HG03039 (cell line): ENCODE results near the gene RREB1.

Experiments
- ATAC-seq: cut with Tn5 transposase; IDR thresholded peaks from one replicate; pipeline ENCODE4 v1.9.1; 2021; ENCODE audit warnings: mild to moderate bottlenecking, moderate library complexity; ENCODE audit not compliant: unreplicated experiment

RREB1 gene

GRCh38 chr6:7088076-7088742 lies 19.6 kb upstream of the RREB1 start:
- no peak for ATAC-seq

DNA sequence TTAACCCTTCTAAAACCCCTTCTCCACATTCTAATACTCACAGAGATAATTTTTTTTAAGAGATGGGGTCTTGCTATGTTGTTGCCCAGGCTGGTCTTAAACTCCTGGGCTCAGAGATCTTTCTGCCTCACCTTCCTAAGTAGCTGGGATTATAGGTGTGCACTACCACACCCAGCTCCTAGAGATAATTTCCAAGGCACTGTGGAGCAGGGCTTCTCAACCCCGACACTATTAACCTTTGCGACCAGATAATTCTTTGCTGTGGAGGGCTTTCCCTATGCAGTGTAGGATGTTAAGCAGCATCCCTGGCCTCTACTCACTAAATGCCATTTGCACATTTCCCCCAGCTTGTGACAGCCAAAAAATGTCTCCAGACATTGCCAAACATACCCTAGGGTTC lies 8.8 kb upstream of the RREB1 start:
- ATAC-seq = no peak

- no peak for ATAC-seq
Observed at GRCh38 chr6:7100072-7100752, 7.5 kb upstream of the RREB1 start.

DNA sequence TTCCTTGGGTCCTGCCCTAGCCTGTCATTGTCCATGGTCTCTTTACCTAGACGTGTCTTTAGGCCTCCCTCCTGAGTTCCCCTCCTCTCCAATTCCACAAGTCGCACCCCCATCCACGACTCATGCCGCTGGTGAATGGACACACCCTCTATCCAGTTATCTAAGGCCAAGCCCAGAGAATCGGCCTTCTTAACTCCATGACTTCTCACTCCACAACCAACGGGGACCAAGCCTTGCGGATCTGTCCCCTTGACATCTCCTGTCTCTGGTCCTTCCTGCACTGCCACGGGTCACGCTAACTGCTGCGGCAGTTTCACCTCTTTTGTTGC lies 7.0 kb upstream of the RREB1 start:
- ATAC-seq = no peak

DNA sequence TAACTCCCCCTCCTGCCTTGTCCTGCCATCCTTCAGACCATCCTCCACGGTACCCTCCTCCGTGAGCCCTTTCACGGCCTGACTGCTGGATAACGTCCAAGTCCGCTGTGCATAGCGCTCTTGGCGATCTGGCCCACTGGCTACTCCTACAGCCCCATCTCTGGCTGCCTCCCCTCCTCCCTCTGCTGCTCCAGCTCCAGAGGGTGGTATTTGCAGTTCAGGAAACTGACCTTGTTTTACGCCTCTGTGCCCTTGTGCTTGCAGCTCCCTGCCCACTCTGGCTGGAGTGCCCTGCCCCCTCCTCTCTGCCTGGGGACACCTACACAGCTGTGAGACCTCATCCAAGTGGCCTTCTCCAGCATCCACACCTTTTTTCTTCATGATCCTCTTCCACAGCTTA lies 6.5 kb upstream of the RREB1 start:
- ATAC-seq = no peak

DNA sequence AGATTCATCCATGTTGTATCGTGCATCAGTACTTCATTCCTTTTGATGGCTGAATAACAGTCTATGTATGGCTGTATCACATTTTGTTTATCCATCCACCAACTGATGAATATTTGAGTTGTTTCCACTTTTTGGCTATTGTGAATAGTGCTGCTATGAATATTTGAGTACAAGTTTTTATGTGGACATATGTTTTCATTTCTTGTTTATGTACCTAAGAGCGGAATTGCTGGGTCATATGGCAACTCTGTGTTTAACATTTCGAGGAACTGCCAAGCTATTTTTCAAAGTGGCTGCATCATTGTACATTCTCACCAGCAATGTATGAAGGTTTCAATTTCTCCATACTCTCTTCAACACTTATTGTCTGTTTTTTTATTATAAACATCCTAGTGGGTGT lies 3.0 kb upstream of the RREB1 start:
- no peak for ATAC-seq

GRCh38 chr6:7106215-7106751 lies 1.5 kb upstream of the RREB1 start:
- ATAC-seq = no peak

- ATAC-seq = peak; percentile 28
Observed at GRCh38 chr6:7106752-7107577, 796 bp upstream of the RREB1 start.

- ATAC-seq = peak; percentile 16
Observed at GRCh38 chr6:7108196-7108963, 619 bp downstream of the RREB1 start.

DNA sequence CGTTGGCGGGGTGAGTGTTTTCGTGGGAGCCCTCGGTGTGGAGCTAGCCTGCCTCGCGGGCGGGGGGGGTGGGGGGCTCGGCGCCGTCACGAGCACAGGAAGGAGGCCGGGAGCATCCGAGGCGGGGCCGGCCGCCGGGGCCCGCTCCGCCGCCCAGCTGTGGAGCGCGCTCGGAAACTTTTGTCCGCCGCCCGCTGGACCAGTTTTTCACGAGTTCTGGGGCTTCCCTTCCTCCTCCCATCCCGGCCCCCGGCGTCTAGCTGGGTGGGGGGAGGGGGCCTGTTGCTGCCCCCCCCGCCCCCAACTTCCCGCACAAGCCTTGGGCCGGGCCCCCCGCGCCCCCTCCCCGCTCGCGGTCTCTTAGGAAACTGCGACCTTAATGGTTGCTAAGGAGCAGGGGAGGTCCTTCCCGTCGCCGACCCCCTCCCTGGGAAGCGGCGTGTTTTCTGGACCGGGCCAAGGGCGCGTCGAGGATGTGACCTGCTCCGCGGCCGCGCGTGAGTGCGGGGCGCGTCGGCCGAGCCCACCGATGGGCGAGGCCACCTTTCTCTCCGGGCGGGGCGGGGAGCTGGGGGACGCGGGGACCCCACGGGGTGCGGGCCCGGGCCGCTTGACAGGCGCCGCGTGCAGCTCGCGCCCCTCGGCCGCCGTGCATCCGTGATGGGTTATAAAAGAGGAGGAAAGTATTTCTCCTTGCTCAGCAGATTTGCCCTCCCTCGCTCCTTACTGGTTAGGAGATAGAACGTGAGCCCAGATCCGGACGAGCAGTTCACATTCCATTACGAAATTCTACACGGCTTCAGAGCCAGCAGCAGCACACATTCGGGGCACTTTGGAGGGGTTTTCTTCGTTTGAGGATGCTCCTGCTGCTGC lies 1.4 kb downstream of the RREB1 start:
- ATAC-seq = peak; percentile 12

- no peak for ATAC-seq
Observed at GRCh38 chr6:7110092-7110792, 2.5 kb downstream of the RREB1 start.

- ATAC-seq = no peak
Observed at GRCh38 chr6:7111095-7111690, 3.4 kb downstream of the RREB1 start.

DNA sequence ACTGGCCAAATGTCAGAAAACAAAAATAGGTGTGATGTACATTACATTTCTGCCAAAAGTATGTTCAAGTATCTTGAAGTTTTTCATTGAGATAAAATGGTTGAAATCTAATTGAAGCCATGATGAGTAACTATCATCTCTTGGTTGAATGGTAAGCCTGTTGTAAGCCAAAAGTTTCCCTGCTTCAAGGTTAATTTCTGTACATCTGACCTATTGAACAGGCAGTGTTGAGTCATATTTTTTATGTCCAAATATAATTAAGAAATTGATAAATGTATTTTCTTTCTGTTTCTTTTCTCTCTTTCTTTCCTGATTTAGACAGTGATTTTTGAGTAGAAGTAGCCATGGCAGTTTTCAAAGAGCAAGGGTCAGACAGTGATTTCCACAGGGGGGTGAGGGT lies 4.4 kb downstream of the RREB1 start:
- ATAC-seq = no peak

GRCh38 chr6:7112741-7113313 lies 5.1 kb downstream of the RREB1 start:
- no peak for ATAC-seq

DNA sequence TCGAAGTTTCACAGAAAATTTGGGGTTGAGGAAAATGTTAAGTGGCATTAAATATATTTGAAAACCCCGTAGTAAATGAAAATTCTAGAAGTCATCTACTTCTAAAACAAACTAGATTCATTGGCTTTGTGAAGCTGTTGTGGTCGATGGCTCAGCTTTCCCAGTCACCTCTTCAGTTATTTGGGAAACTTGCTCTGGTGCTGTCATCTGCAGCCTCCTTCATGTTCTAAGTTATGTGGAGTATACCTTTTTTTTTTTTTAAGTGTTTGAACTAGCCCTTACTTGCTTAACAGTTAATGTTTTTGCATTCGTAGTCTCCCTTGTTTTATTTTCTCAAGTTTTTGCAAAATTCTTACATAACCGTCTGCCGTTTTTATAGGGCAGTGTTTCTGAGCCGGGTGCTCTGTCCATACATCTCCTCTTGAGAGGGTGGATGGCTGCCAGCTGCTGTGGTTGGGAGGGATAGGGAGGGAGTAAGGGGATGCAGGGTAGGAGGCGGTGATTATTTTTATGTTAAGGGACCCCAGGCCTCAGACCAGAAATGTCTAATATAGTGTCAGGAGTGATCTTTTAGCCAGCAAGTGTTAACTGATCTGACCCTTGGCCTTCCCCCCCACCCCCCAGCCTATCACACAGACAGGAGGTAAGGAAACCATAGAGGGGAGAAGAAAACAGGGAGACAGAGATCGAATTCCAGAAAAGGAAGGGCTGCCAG lies 7.1 kb downstream of the RREB1 start:
- ATAC-seq = no peak

DNA sequence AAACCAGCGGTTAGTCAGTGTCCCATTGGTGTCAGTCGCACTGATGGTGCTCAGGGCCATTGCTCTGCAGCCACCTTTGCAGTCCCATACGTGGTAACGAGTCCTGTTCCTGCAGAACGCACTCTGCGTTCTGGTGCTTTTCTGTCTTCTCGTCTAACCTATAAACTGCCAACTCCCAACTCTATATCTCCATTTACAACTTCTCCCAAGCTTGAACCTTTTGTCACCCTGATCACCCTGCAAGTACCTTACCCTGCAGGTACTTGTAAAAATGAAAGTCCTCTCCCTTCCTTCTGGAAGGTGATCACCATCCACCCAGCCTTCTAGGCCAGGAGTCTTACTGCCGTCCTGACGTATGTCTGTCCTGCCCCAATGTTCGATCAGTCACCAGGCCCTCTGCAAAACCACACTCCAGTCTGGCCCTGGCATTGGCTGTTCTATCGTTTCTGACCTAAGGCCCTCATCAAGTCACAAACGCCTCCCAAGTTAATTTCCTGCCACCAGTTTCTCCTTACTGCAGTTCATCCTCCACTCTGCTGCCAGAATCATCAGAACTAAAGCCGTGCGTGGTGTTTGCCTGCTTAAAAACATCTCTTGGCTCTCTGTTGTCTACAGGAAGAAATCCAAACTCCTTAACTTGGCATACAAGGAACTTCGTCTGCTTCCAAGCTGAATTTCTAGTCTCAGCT lies 7.9 kb downstream of the RREB1 start:
- no peak for ATAC-seq

DNA sequence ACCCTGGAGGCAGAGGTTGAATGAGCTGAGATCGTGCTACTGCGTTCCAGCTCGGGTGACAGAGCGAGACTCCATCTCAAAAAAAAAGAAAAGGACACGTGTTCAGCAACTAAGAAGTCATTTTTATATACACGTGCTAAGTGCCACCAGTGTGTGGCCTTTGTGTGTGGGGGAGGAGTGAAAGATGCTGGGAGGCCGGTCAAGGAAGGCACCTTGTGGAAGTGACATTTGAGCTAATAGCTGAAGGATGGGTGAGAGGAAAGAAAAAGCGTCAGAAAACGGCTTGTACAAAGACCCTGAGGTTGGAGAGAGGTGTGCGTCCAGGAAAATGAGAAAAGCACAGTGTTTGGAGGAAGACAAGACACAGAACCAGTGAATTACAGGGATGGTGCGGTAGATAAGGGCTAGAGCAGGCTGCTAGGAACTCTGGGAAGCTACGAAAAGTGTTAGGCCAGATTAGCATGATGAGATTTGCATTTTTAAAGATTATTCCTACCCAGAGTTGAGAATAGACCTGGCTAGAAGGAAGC lies 11.6 kb downstream of the RREB1 start:
- ATAC-seq = no peak
